ENCODE data around the gene SLC2A5. TPM values are rescaled to one million over a fixed set of nuclear protein-coding genes. Genes with fewer than 3 reads are reported as not detected.
"Not testable (repeated sequence)": the region's sequence is repeated elsewhere in the genome, so short reads cannot be mapped to it uniquely, and the experiment has no call there.

Gene SLC2A5
- total RNA-seq, 1 donor from 2014 or later: 0.26 TPM

DNA sequence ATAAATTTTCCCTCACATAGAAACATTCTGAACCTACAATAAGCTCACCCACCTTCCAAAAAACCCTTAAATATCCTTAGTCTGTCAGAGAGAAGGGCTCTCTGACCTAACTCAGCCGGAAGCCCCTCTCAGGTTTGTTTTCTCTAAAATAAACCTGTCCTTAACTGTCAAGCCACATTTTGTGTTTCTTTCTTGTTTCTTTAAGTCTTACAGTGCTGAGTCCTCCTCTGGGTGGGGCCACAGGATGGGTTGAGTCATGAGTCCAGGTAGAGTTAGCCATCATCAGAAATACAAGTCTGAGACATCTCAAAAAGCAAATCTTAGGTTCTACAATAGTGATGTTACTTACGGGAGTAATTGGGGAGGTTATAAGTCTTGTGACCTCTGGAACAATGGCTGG lies 26.4 kb upstream of the SLC2A5 start:
- no peaks in the 10 kb centered on the region for H3K36me3 ChIP-seq (ENCODE audit: control insufficient read depth, insufficient read depth, low read length)
- H3K4me3 ChIP-seq (ENCODE audit: low read depth, low read length): no peak overlapping the region
- TF ChIP-seq, protein P1, sequence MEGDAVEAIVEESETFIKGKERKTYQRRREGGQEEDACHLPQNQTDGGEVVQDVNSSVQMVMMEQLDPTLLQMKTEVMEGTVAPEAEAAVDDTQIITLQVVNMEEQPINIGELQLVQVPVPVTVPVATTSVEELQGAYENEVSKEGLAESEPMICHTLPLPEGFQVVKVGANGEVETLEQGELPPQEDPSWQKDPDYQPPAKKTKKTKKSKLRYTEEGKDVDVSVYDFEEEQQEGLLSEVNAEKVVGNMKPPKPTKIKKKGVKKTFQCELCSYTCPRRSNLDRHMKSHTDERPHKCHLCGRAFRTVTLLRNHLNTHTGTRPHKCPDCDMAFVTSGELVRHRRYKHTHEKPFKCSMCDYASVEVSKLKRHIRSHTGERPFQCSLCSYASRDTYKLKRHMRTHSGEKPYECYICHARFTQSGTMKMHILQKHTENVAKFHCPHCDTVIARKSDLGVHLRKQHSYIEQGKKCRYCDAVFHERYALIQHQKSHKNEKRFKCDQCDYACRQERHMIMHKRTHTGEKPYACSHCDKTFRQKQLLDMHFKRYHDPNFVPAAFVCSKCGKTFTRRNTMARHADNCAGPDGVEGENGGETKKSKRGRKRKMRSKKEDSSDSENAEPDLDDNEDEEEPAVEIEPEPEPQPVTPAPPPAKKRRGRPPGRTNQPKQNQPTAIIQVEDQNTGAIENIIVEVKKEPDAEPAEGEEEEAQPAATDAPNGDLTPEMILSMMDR (IDR thresholded peaks at IDR 0.05; ENCODE audit: insufficient read depth, low read length, severe bottlenecking): no peak
- DNase-seq (ENCODE audit: low read depth) (no peak), FAIRE-seq (no peak)
- no peaks in the 10 kb centered on the region for H3K27me3 ChIP-seq (ENCODE audit: control insufficient read depth, insufficient read depth, low read length)

GRCh38 chr1:9093996-9094595 lies 24.7 kb upstream of the SLC2A5 start:
- not testable (repeated sequence) for H3K4me3 ChIP-seq (ENCODE audit: low read depth, low read length); H3K27me3 ChIP-seq (ENCODE audit: control insufficient read depth, insufficient read depth, low read length); FAIRE-seq; H3K36me3 ChIP-seq (ENCODE audit: control insufficient read depth, insufficient read depth, low read length); DNase-seq (ENCODE audit: low read depth)

DNA sequence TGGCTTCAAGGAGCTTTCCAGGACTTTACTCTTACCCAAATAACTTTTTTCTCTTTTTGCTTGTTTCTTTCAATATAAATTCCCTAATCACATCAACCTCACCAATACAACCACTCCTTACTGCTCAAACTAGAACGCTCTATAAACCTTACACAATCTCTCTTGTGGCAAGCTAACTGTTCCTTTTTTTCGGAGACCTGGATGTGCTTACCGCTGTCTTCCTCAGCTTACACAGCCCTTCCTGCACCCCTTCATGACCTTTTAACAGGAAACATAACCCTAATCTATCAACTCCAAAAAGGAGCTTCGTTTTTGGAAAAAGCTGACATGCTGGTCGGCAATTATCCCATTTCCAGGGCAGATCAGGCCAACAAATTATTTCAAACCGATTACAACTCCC lies 24.1 kb upstream of the SLC2A5 start:
- TF ChIP-seq, protein P1 (IDR thresholded peaks at IDR 0.05; ENCODE audit: insufficient read depth, low read length, severe bottlenecking): no peak
- no peak for FAIRE-seq
- Histone ChIP-seq H3K27me3 (ENCODE audit: control insufficient read depth, insufficient read depth, low read length) (no peaks in the 10 kb centered on the region), H3K4me3 (ENCODE audit: low read depth, low read length) (no peak overlapping the region), H3K36me3 (ENCODE audit: control insufficient read depth, insufficient read depth, low read length) (no peaks in the 10 kb centered on the region)
- no peak for DNase-seq (ENCODE audit: low read depth)

DNA sequence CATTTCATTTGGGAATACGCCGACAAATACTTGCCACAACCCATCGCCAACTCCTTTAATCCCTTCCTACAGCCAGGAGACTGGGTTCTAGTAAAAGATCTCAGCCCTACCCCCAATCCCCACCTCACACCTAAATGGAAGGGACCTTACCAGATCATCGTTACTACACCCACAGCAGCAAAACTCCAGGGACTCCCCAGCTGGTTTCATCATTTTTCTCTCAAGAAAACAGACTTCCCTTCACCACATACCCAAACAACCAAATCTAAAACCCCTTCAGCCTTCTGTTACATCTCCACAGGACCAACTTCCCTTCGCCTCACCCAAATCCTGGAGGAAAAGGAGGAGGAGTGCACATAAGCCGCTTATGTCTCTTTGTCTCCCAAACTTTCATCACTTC lies 23.7 kb upstream of the SLC2A5 start:
- FAIRE-seq (no peak), DNase-seq (ENCODE audit: low read depth) (no peak)
- TF ChIP-seq, protein P1 (IDR thresholded peaks at IDR 0.05; ENCODE audit: insufficient read depth, low read length, severe bottlenecking): no peak

DNA sequence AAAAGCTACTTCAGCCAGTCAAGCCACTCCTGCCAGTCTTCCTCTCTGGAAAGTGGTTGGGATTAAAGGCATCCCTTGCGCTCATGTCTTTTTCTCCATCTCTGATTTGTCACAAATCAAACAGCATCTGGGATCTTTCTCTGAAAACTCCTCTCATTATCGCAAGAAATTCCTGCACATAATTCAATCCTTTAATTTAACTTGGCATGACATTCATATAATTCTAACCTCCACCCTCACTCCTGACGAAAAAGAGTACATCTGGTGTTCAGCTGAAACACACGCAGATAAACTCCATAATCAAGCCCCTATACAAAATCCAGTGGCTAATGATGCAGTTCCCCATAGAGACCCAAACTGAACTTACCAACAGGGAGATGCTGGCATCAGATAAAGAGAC lies 19.4 kb upstream of the SLC2A5 start:
- TF ChIP-seq, protein P1 (IDR thresholded peaks at IDR 0.05; ENCODE audit: insufficient read depth, low read length, severe bottlenecking): no peak
- Histone ChIP-seq H3K36me3 (ENCODE audit: control insufficient read depth, insufficient read depth, low read length) (no peaks in the 10 kb centered on the region), H3K27me3 (ENCODE audit: control insufficient read depth, insufficient read depth, low read length) (no peaks in the 10 kb centered on the region), H3K4me3 (ENCODE audit: low read depth, low read length) (no peak overlapping the region)
- no peak for FAIRE-seq
- DNase-seq (ENCODE audit: low read depth): no peak

More for the DNA sequence above, 23.7 kb upstream of the SLC2A5 start:
- H3K4me3 ChIP-seq (ENCODE audit: low read depth, low read length): no peak overlapping the region
- H3K27me3 ChIP-seq (ENCODE audit: control insufficient read depth, insufficient read depth, low read length): no peaks in the 10 kb centered on the region
- H3K36me3 ChIP-seq (ENCODE audit: control insufficient read depth, insufficient read depth, low read length): no peaks in the 10 kb centered on the region

DNA sequence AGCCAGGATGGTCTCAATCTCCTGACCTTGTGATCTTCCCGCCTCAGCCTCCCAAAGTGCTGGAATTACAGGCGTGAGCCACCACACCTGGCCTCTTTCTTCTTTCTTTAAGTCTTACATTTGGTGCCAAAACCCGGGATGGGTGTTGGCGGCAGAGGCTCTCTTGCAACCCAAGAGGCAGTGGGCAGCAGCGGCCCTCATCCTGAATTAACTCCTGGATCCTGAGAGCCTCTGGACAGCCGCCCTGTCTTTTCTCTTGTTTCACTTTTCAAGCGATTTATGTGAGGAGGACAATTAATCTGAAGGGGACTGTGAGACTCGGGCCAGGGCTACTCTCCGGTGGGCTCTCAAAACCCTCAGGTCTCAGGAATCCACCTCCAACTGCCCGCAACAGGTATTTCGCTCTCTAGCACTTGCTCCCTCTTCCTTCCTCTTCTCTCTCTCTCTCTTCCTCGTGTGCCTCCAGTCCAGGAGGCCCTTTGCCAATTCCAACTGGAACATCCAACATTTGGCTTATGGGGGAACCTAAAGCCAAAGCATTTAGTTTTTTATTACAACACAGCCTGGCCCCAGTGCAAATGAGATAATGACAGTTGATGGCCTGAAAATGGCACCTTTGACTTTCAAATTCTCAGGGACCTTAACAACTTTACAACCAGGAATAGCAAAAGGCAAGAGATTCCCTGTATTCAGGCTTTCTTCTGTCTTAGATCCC lies 18.1 kb upstream of the SLC2A5 start:
- no peak for FAIRE-seq
- TF ChIP-seq, protein P1 (IDR thresholded peaks at IDR 0.05; ENCODE audit: insufficient read depth, low read length, severe bottlenecking): no peak
- no peaks in the 10 kb centered on the region for H3K36me3 ChIP-seq (ENCODE audit: control insufficient read depth, insufficient read depth, low read length)

More for the DNA sequence above, 18.1 kb upstream of the SLC2A5 start:
- DNase-seq (ENCODE audit: low read depth): no peak
- no peak overlapping the region for H3K4me3 ChIP-seq (ENCODE audit: low read depth, low read length)
- H3K27me3 ChIP-seq (ENCODE audit: control insufficient read depth, insufficient read depth, low read length): no peaks in the 10 kb centered on the region
